NK-92 (cell line): ENCODE measurements around the gene SH2D4B.

Experiments
- DNase-seq: peaks from one replicate; lab custom pipeline; 2025; ENCODE audit not compliant: unreplicated experiment; lab: John Stamatoyannopoulos, UW

The SH2D4B gene

GRCh38 chr10:80622153-80622552, 84.5 kb downstream of the SH2D4B start:
- DNase-seq, result no peak

GRCh38 chr10:80630324-80630723, 92.6 kb downstream of the SH2D4B start:
- no peak for DNase-seq

GRCh38 chr10:80632742-80633141, 95.0 kb downstream of the SH2D4B start:
- DNase-seq, result no peak

GRCh38 chr10:80633383-80633860, 95.7 kb downstream of the SH2D4B start:
- no peak for DNase-seq

- DNase-seq, result no peak
Observed at GRCh38 chr10:80633910-80634309, 96.2 kb downstream of the SH2D4B start.

GRCh38 chr10:80642661-80643060, 105.0 kb downstream of the SH2D4B start:
- no peak for DNase-seq

GRCh38 chr10:80646366-80646765, 108.7 kb downstream of the SH2D4B start:
- DNase-seq, result no peak

- no peak for DNase-seq
Observed at GRCh38 chr10:80647173-80647833, 109.6 kb downstream of the SH2D4B start.

- no peak for DNase-seq
Observed at GRCh38 chr10:80648106-80648505, 110.4 kb downstream of the SH2D4B start.

- no peak for DNase-seq
Observed at GRCh38 chr10:80649183-80649582, 111.5 kb downstream of the SH2D4B start.

- DNase-seq, result no peak
Observed at GRCh38 chr10:80655898-80656297, 118.2 kb downstream of the SH2D4B start.

GRCh38 chr10:80658068-80658467, 120.4 kb downstream of the SH2D4B start:
- no peak for DNase-seq

GRCh38 chr10:80659289-80659688, 121.6 kb downstream of the SH2D4B start:
- no peak for DNase-seq

- DNase-seq, result no peak
Observed at GRCh38 chr10:80660266-80660665, 122.6 kb downstream of the SH2D4B start.

GRCh38 chr10:80660736-80661135, 123.0 kb downstream of the SH2D4B start:
- DNase-seq, result no peak

GRCh38 chr10:80661526-80661925, 123.8 kb downstream of the SH2D4B start:
- no peak for DNase-seq

- no peak for DNase-seq
Observed at GRCh38 chr10:80662429-80663261, 124.9 kb downstream of the SH2D4B start.

- no peak for DNase-seq
Observed at GRCh38 chr10:80664071-80664680, 126.5 kb downstream of the SH2D4B start.

GRCh38 chr10:80669485-80669884, 131.8 kb downstream of the SH2D4B start:
- no peak for DNase-seq

GRCh38 chr10:80670774-80671173, 133.1 kb downstream of the SH2D4B start:
- DNase-seq, result no peak

- no peak for DNase-seq
Observed at GRCh38 chr10:80671847-80672246, 134.1 kb downstream of the SH2D4B start.

- DNase-seq, result no peak
Observed at GRCh38 chr10:80672613-80673012, 134.9 kb downstream of the SH2D4B start.
